GM21528 (cell line): ENCODE results near the gene NBEA.
"Not testable (repeated sequence)": the region's sequence is repeated elsewhere in the genome, so short reads cannot be mapped to it uniquely, and the experiment has no call there.

ENCODE experiments used
- ATAC-seq: cut with Tn5 transposase; IDR thresholded peaks from one replicate; pipeline ENCODE4 v1.9.1; 2021; ENCODE audit warnings: mild to moderate bottlenecking, moderate library complexity; ENCODE audit not compliant: unreplicated experiment, low FRiP score

Gene NBEA

DNA sequence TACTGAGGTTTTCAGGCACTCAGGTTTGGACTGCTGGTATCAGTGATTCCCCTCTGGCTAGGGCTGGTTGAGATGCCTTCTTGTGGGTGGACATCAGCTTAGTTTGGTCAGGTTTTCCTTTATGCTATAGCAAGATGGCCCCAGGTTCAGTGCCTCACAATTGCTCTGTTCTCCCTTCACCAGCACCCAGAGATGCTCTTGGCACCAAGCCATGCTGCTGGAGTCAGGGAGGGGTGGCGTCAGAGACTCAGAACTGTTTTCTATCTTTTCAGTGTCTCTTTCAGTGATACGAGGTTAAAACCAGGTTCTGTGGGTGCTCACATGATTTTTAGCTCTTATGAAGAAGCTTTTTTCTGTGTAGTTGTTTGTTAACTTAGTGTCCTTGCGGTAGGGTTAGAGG lies 96.9 kb downstream of the NBEA start:
- no peak for ATAC-seq

DNA sequence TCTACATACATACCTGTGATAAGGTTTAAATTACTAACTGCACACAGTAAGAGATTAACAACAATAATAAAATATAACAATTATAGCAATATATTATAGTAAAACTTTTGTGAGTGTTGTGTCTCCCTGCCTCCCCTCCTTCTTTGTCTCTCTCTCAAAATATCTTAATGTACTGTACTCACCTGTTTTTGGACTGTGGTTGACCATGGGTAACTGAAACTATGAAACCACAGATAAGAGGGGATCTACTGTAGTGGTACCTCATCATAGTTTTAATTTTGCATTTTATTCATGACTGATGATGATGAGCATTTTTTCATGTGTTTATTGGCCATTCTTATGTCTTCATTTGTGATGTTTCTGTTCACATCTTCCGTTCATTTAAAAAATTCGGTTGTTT lies 104.5 kb downstream of the NBEA start:
- ATAC-seq, result no peak

DNA sequence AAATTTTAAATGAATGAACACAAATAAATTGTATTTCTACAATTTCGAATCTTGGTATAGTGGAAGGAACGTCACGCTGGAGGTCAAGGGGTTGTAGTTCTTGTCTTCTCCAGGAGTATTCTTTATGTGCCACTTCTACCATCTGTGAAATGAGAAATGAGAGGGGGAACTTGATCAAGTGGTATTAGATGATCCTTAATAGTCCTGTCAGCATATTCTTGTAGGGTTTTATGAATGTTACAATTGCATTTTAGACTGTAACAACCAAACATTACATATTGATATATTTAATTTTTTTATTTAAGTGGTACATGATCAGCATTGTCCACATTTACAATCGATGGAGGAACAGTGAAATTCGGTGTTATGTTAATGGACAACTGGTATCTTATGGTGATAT lies 113.6 kb downstream of the NBEA start:
- ATAC-seq, result no peak

DNA sequence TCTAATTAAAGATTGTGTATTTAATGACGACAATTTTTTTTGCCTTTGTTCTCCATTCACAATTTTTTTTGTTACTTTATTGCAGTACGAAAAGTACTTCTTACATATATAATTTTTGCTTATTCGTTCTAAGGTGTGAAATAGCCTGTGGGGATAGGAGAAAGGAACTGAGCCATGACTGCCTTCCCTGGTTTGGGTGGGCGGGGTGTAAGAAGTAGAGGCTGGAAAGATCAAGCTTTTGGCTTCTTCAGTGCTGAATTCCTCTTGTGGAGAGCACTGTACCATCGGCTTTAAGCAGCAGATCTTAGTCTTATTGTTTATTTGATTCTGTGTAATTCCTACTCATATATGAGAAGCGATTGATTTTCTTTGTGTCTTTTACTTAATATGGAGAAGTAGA lies 115.8 kb downstream of the NBEA start:
- no peak for ATAC-seq

DNA sequence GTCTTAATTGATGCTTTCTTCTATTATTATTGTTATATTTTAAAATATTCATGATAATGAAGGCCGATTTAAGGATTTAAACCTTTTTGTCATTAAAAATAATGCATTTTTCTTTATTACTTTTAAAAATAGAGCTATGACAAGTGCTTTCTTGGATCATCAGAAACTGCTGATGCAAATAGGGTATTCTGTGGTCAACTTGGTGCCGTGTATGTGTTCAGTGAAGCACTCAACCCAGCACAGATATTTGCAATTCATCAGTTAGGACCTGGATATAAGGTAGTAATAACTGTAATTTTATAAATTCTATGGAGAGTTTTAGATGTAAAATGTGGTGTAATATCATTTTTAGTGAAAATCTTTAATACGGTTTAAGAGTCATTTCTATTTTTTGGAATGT lies 116.5 kb downstream of the NBEA start:
- peak; percentile 84 for ATAC-seq

DNA sequence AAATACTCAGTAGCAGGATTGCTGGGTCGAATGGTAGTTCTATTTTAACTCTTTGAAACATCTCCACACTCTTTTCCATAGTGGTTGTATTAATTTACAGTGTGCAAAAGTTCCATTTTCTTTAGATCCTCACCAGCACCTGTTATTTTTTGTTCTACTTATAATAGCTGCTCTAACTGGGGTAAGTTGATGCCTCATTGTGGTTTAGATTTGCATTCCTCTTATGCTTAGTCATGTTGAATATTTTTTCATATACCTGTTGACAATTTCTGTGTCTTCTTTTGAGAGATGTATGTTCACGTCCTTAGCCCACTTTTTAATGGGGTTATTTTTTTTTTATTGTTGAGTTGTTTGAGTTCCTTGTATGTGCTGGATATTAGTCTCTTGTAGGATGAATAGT lies 144.6 kb downstream of the NBEA start:
- ATAC-seq, result no peak

DNA sequence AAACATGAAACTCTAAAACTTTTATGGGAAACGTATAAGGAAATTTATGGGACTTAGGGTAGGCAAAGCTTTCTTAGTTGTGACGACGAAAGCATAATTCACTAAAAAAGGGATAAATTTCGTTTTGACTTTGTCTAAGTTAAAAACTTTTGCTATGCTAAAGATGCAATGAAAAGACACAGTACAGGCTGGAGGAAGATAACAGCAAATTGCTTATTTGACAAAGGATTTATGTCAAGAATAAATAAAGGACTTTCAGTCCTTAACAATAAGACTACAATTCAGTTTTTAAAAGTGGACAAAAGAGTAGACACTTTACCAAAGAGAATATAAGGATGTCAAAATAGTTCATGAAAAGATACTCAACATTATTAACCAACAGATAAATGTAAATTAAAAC lies 150.2 kb downstream of the NBEA start:
- ATAC-seq, result no peak

DNA sequence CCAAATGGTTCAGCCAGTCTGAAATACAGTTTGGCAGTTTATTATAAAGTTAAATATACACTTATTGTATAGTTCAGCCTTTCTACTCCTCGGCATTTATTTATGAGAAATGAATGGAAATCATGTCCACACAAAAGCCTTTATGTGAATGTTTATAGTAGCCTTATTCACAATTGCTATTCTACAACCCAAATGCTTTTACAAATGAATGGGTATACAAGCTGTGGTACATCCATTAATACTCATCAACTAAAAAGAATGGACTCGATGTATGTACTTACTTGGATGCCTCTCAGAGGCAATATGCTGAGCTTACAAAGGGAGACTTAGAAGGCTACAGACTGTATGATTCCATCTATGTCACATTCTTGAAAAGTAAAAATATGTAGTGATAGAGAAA lies 150.7 kb downstream of the NBEA start:
- ATAC-seq, result no peak

DNA sequence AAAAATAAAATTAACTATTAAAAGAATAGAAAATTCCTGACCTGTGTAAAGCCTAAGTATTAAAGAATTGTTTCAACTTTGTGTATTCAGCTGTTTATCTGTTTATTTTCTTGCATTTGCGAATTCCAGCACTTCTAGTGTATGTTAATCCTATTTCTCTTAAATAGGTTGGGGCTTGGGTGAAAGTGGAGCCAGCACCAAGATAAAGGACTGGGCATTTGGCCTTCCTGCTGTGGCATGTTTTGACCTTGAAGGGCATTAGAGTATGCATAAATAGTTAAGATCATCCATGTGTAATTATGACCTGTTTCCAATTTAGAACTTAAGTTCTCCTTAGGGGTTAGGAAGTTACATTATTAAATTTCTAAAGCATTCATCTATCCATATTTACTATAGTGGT lies 151.3 kb downstream of the NBEA start:
- ATAC-seq, result no peak

DNA sequence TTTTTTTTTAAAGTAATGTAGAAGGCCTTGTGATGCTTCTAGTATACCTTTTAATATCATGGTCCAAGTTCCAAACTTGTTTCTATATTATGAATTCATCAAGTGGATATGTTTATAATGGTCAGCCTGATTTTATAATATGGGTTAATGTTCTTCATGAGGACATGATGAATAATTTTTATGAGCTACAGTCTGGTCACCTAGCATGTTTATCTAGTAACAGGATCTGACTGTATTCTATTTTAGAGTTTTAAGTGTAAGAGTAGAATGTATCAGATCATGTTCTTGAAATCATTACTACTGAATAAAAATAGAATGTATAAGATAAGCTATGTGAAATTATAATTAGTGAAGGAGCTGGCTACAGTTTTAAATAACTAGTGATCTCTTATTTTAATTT lies 164.7 kb downstream of the NBEA start:
- ATAC-seq, result not testable (repeated sequence)

DNA sequence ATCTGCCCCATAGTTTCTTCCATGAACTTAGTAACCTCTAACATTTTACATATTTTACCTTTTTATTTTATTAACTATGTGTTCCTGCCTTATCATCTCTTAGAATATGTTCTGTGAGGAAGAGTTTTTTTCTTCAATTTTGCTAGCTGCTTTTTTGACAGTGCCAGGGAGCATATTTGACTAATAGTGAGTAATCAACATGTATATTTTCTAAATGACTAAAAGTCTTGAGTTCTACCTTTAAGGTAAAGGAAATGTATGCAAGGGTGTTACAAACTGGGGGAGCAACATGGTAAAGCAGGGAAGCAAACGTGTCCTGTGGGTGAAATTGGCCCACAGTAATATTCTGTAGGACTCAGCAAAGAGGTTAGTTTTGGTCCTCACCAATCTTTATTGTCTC lies 165.5 kb downstream of the NBEA start:
- ATAC-seq, result no peak

DNA sequence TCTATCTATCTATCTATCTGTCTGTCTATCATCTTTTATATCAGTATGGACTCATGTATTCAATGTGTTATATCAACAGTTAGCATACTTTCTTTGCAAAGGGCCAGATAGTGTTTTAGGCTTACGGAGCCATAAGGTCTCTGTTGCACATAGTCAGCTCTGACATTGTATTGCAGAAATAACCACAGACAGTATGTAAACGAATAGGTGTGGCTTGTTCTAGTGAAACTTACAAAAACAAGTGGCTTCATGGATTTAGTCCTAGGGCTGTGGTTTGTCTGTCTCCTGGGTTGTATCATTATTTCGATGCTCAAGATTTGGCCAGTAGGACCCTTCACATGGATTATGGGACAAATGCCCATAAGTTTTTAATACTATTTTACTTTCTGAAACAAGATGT lies 171.5 kb downstream of the NBEA start:
- ATAC-seq, result not testable (repeated sequence)

DNA sequence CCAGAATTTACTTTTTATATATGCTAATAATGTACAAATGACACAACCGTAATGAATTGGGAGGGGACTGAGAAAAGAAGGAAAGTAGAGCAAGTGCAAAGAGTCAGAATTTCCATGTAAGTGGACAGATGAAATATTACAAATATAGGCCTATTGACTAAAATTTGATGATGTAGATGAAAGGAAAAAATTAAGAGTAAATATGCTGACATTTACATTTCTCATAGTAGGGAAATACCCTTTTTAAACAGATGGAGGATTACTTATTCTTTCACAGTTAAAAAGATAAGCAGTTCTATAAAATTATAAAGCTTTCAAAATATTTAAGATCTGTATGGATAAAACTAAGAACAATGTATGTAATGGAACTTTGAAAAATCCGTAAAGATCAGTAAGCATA lies 185.4 kb downstream of the NBEA start:
- ATAC-seq, result no peak

DNA sequence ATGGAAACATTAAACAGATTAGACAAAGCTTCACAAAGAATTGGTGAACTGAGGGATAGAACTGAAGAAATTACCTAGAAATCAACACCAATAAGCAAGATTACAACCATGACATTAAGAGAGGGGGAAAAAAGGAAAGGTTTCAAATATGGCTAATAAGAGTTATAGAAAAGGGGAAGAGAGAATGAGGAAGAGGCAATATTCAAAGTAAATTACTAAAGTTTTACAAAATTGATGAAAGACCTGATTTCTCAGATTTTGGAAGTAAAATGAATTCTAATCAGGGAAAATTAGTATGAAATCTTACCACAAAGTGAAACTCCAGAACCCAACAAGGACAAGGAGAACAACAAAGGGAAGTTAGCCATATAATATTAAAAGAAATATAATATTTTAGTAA lies 187.4 kb downstream of the NBEA start:
- no peak for ATAC-seq

DNA sequence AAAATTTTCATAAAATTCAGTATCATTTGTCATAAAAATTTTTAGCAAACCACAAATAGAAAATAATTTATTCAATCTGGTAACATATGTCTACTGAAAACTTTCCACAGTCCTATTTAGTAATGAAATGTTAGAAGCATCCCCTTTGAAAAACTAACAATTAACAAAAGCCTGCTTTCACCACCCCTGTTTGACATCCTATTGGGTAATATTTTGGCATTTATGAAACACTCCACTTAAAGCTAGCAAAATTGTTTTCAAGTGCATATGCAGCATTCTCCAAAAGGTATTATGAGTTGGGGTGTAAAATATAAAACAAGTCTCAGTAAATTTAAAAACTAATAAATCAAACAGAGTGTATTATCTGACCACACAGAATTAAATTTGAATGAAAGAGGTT lies 189.4 kb downstream of the NBEA start:
- no peak for ATAC-seq

DNA sequence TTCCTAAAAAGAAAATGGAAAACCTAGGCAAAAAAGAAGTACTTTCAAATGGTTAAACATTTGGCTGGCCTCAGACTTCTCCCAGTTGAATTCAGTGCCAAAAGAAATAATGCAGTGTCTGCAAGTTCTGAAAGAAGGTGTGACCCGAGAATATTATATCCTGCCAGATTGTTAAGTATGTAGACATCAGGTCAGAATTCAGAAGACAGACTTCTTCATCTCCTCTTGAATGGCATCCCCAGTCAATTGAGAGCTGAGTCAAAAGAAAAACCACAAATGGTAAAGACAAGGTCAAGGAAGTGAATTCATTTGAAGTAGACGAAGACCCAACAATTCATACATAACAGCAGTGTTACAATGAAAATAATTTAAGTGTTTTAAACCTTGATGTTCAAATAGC lies 194.5 kb downstream of the NBEA start:
- no peak for ATAC-seq

DNA sequence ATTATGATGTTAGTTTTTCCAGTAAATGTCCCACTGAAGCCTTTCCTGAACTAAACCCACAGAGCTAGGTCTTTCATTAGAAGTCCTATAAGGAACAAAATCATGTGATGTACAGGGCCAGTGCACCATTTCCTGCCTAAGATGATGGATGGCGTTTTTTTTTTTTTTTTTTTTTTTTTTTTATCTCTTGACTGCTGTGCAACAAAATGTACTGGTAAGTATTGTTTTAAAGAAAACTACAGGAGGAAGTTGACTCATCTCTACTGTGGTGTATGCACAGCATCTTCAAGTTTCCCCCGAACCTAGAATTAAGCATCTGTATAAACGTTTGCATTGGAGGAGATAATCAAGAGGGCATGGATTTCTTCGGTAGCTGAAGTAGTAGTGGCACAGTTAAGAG lies 197.5 kb downstream of the NBEA start:
- no peak for ATAC-seq

DNA sequence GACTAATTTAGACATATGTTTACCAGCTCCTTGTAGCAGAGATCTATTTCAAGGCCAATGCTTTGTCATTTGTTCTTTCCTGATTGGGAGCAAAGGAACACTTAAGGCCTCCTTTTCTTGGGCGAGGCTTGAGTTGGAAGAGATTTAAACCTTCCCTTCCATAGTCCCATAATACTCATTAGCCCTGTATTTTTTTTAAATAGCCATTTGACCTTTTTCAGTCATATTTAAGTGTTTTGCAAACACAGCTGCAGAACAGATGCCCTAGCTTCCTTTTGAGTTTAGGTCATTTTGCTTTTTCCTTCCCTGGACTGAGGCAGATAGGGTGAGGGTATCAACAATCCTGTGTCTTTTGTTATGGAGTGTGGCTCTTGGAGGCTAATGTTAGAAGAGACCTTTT lies 198.3 kb downstream of the NBEA start:
- no peak for ATAC-seq

DNA sequence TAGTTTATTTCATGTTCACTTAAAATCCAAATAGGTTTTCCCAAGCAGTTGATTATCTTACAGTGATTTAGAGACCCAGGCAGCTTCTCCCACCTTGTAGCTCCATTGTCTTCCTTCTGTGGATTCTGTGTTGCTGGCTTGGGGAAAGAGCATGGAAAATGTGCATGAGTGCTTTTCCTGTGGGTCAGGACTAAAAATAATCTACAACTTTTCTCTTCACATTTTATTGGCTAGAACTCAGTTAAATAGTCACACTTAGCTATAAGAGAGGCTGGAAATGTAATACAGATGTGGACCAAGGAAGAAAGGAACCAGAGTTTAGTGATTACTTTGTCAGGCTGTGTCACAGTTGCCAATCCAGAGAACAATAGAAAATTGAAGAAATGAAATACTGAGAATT lies 198.8 kb downstream of the NBEA start:
- no peak for ATAC-seq

DNA sequence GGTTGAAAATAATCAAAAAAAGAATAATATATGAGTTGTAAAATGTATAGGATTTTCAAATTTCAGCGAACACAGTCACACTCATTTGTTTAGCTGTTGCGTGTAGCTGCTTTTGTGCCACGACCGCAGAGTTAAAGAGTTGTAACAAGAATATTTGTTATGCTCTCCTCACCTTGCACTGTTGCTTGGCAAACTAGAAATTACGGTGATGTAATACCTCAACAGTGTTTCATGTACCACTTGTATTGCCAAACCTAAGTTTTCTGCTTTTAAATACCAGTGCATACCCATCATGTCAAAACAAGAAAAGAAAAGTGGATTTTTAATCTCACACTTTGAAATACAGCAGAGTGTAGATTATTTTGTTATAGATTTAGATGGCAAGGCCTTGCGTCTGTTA lies 201.1 kb downstream of the NBEA start:
- ATAC-seq, result no peak

DNA sequence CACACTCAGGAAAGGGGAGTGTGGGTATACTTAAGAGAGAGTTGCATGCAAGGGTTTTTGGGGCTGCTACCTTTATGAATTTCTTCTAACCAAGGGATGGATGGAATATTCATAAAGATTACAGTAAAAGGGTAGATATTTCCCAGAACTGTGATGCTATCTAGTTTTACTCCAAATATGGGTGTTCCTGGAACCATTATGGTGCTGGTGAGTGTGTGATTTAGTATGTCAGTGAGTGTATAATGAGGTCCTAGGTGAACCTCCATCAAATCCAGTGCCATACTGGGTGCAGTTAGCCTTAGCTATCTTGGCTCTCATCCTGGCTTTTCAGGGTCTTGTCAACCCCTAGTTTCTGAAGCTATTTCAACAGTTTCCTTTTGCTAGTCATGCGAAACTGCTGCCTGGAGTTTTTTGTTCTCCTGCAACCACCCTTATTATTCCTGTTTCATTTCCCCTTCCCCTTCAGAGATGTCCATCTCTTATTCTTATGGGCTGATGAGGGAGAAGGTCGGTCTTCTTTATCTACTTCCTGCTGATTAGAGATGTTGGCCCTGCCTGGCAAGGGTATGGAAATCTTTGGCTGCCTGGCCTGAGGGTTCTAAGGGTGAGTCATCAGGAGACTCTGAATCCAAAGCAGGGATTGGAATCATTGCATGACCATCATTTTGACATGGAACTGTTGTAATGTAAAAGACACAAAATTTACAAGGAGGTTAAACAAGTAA lies 202.3 kb downstream of the NBEA start:
- ATAC-seq, result no peak

DNA sequence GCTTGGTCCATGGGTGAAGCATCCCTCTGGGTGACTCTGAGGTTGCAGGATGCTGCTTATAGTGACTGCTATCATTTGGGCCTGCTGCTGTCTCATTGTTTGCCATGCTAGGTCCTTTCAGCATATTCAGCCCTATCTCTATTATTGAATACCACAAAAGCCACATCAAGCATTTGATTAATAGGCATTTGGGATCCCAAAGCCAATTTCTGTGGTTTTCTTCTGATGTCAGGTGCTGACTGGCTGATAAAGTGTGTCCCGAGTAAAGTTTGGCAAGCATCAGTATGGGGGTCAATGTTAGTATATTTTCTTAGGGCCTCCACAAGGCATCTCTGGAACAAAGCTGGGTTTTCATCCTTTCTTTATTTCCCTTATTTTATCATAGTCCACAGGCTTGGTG lies 204.6 kb downstream of the NBEA start:
- no peak for ATAC-seq

DNA sequence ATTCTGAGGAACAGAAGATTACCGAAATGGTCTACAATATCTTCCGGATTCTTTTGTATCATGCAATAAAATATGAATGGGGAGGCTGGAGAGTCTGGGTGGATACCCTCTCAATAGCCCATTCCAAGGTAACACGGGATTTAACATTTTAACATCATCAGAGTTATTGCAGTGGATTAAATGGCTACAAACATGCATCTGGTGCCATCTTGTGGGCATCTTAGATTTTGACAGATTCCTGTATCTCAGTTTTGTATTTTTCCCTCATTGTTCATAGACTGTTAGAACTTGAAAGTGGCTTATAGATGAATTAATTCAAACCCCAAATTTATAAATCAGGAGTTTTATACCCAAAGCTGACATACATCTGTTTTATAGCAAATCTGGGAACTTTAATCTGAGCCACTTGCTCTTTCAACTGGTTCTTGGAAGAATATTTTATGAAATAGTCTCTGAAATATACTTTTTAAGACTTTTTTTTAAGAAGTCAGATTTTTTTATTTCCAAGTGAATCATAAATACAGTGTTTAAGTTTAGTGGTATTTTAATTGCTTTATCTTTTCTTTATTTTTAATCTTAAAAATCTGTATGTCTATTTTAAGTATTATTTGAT lies 215.2 kb downstream of the NBEA start:
- peak; percentile 73 for ATAC-seq
